Peyer's patch (tissue), 4 donors: ENCODE results near the gene DUSP7.

Experiments used
- POLR2A ChIP-seq, 2 donors: fragments of 450-650 bp; IDR thresholded peaks; one replicate each; pipeline ENCODE4 v1.5.1; 2017; ENCODE audit warnings: antibody characterized with exemption in 2 of 2, mild to moderate bottlenecking in 2 of 2, moderate library complexity in 2 of 2
- TF ChIP-seq, protein P1 (sequence below), 6 experiments: fragments of 450-650 bp in 4 of 6; fragments of 200-600 bp in 2 of 6; sonication (generic) in 1 of 6; IDR thresholded peaks; one replicate each; pipeline ENCODE4 v1.5.1; 2017 to 2019; ENCODE audit warnings: antibody characterized with exemption in 6 of 6, mild to moderate bottlenecking in 3 of 6, moderate library complexity in 1 of 6

DNA sequence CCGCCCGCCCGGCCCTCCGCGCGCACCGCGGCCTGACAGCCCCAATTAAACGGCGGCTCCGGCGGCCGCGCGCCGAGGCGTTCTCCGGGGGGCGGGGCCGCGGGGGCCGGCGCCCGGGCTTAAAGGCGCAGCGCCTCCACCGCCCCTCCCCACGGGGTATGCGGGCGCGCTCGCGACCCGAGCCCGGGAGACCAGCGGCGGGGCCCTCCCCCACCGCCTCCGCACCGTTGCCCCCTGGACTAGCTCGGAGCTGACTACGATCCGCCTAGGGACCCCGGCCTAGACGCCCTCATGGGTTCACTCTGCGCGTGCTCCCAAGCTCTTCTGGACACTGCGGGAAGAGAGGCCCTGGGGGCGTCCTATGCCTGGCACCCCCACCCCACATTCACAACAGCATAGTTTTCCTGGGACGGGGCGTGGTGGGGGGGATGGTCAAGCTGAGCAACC, at the start of gene DUSP7:
- TF ChIP-seq, protein P1, sequence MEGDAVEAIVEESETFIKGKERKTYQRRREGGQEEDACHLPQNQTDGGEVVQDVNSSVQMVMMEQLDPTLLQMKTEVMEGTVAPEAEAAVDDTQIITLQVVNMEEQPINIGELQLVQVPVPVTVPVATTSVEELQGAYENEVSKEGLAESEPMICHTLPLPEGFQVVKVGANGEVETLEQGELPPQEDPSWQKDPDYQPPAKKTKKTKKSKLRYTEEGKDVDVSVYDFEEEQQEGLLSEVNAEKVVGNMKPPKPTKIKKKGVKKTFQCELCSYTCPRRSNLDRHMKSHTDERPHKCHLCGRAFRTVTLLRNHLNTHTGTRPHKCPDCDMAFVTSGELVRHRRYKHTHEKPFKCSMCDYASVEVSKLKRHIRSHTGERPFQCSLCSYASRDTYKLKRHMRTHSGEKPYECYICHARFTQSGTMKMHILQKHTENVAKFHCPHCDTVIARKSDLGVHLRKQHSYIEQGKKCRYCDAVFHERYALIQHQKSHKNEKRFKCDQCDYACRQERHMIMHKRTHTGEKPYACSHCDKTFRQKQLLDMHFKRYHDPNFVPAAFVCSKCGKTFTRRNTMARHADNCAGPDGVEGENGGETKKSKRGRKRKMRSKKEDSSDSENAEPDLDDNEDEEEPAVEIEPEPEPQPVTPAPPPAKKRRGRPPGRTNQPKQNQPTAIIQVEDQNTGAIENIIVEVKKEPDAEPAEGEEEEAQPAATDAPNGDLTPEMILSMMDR (IDR thresholded peaks at IDR 0.05), result no peak
- no peak for TF ChIP-seq POLR2A (IDR thresholded peaks at IDR 0.05)
